IPS DF 6.9 (cell line): ENCODE measurements around the gene PITPNB.

Experiments used
- DNase-seq: peaks from one replicate; pipeline ENCODE4 v3.0.0-alpha.2; 2013; ENCODE audit warnings: low read depth, low spot score
- H3K27ac ChIP-seq: one replicate; pipeline ENCODE4 v1.5.1; 2013; ENCODE audit warnings: low read length, control low read depth
- H3K27me3 ChIP-seq: 2 replicates; pipeline ENCODE4 v1.6.1; 2013; ENCODE audit warnings: mild to moderate bottlenecking, low read length; ENCODE audit not compliant: control insufficient read depth, insufficient read depth
- H3K36me3 ChIP-seq: 2 replicates; pipeline ENCODE4 v1.6.1; 2013; ENCODE audit warnings: low read length; ENCODE audit not compliant: control insufficient read depth, insufficient read depth
- H3K4me1 ChIP-seq: 2 replicates; pipeline ENCODE4 v1.6.1; 2013; ENCODE audit warnings: low read length; ENCODE audit not compliant: control insufficient read depth, insufficient read depth
- H3K4me3 ChIP-seq: 2 replicates; pipeline ENCODE4 v1.5.1; 2013; ENCODE audit warnings: mild to moderate bottlenecking, low read length
- H3K9me3 ChIP-seq: 2 replicates; pipeline ENCODE4 v1.6.1; 2013; ENCODE audit warnings: low read length, inconsistent platforms; ENCODE audit not compliant: control insufficient read depth, insufficient read depth
- WGBS: extraction: QIAGEN DNeasy Blood & Tissue Kit; methylation state at CpG from one replicate; pipeline ENCODE4 v1.1.7; 2013; ENCODE audit warnings: mixed read lengths, missing lambda C conversion rate; ENCODE audit not compliant: insufficient read length, insufficient coverage; 5-methylcytosine and 5-hydroxymethylcytosine counted together

Gene PITPNB

GRCh38 chr22:27835446-27835845 is 83.6 kb downstream of the PITPNB start:
- H3K27ac ChIP-seq = no peak overlapping the region
- WGBS = no CpG with 5 or more reads among the region's 6 CpGs
- H3K4me1 ChIP-seq = 0 out of 2 replicates have a peak, but pooled peaks cover 4% of the 10 kb centered on the region
- no peak overlapping the region for H3K4me3 ChIP-seq
- no peak for DNase-seq
- H3K36me3 ChIP-seq = no peaks in the 10 kb centered on the region
- no peaks in the 10 kb centered on the region for H3K9me3 ChIP-seq
- no peaks in the 10 kb centered on the region for H3K27me3 ChIP-seq

DNA sequence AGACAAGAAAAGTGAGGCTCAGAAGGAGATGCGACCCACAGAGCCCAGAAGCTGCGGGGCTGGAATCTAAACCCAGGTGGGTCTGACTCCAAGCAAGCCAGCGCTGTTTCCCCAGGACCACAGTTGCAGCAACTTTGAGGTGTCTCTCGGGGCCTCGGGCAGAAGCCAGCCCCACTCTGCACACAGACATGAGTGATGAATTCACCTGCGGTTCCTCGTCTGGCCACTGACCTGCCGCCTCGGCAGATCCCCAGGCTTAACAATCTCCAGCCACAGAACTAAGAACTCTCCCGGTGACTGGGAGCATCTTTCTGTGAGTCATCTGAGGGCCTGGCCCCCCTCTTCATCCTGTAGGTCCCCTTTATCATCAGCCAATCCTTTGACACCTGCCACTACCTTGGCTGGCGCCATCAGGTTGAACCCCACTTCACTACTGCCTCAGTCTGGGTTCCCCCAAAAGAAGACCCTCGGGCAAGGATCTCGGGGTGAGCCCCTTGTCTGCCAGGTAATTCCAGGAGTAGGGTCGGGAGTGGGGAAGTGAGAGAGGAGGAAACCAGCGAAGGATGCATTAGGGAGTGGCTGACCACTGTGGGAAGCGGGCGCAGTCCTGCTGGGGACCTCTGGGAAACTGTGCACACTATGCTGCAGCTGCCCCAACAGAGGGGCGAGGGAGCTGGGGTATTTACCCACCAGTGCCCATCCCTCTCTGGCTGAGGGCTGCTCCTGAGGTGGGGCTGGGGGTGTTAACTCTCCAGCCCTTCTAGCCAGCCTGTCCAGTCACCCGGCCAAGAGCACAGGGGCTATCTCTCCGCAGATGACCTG is 84.5 kb downstream of the PITPNB start:
- H3K4me1 ChIP-seq = 0 out of 2 replicates have a peak, but pooled peaks cover 4% of the 10 kb centered on the region
- H3K36me3 ChIP-seq = no peaks in the 10 kb centered on the region
- WGBS = no CpG with 5 or more reads among the region's 20 CpGs
- no peak overlapping the region for H3K4me3 ChIP-seq
- DNase-seq = no peak
- no peak overlapping the region for H3K27ac ChIP-seq
- H3K9me3 ChIP-seq = no peaks in the 10 kb centered on the region
- no peaks in the 10 kb centered on the region for H3K27me3 ChIP-seq

DNA sequence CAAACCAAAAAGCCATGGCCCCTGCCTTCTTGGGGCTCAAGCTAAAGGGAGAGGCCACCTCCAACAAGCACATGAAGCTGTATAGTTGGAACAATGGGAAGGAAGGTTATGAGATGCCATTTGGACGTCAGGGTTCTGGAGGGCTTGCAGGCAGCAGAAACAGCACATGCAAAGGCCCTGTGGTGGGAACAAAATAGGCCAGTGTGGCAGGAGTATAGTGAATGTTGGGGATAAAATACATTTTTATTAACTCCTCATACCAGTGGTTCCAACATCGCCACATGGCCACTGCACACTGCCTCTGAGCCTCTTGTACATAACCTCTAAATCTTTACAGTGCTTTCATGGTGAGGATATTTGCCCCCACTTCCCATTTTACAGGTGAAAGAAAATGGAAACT is 85.3 kb downstream of the PITPNB start:
- no peaks in the 10 kb centered on the region for H3K27me3 ChIP-seq
- no peaks in the 10 kb centered on the region for H3K9me3 ChIP-seq
- WGBS = no CpG with 5 or more reads among the region's 2 CpGs
- H3K4me1 ChIP-seq = 0 out of 2 replicates have a peak, but pooled peaks cover 4% of the 10 kb centered on the region
- H3K4me3 ChIP-seq = no peak overlapping the region
- no peak overlapping the region for H3K27ac ChIP-seq
- no peaks in the 10 kb centered on the region for H3K36me3 ChIP-seq
- DNase-seq = no peak

- Histone ChIP-seq H3K4me1 (0 out of 2 replicates have a peak, but pooled peaks cover 4% of the 10 kb centered on the region), H3K9me3 (no peaks in the 10 kb centered on the region), H3K27me3 (no peaks in the 10 kb centered on the region), H3K27ac (no peak overlapping the region), H3K4me3 (no peak overlapping the region), H3K36me3 (no peaks in the 10 kb centered on the region)
- no CpG with 5 or more reads among the region's 7 CpGs for WGBS
- DNase-seq = no peak
Measured at GRCh38 chr22:27832606-27833005, 86.5 kb downstream of the PITPNB start.

- WGBS = no CpG with 5 or more reads among the region's 3 CpGs
- no peak for DNase-seq
- Histone ChIP-seq H3K27me3 (no peaks in the 10 kb centered on the region), H3K36me3 (no peaks in the 10 kb centered on the region), H3K9me3 (no peaks in the 10 kb centered on the region), H3K4me3 (no peak overlapping the region), H3K27ac (no peak overlapping the region), H3K4me1 (no peaks in the 10 kb centered on the region)
Measured at GRCh38 chr22:27829620-27830019, 89.4 kb downstream of the PITPNB start.

DNA sequence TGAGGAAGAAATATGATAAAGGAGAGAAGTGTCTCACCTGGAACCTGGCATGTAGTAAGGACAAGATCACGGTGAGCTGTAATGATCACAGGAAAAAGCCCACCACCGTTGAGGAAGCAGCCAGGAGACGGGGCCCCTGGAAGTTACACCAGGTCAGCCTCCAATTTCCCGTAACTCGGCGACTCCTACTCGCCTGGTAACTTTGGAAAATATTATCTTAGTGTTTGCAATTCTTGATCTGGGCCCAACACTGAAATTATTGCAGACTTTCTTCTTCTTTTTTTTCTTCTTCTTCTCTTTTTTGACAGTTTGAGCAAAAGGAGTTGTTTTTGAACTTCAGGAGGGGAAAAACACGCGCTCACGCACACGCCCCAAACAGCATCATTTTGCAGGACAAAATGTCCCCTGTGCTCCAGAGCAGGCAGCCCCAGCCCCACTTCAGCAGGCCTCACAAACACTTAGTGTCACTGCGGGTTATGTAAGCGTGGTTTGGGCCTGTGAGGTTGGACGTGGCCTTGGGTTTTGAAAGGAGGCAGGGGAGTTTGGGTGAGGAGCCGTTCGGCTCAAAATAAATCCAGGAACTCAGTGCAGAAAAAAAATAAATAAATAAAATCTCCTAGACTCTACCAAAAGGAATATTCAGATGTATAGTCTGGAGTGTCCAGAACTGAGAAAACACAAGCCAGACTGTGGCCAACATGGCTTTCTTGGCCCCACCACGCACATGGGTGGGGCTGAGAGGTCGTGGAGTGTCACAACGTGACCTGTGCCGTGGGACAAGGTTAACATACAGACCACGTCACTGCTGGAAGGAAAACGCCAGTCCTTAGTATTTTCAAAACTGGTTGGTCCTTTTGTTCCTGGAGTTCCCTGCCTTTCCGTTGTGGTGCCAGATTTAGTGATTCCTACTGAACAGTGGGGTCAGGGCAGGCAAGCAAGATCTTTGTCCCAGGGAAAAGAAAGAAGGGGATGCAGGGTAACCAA is 91.2 kb downstream of the PITPNB start:
- WGBS = no CpG with 5 or more reads among the region's 23 CpGs
- no peak for DNase-seq
- Histone ChIP-seq H3K27me3 (no peaks in the 10 kb centered on the region), H3K36me3 (no peaks in the 10 kb centered on the region), H3K27ac (no peak overlapping the region), H3K4me1 (no peaks in the 10 kb centered on the region), H3K4me3 (no peak overlapping the region), H3K9me3 (no peaks in the 10 kb centered on the region)

GRCh38 chr22:27825174-27825573 is 93.9 kb downstream of the PITPNB start:
- H3K27me3 ChIP-seq = no peaks in the 10 kb centered on the region
- H3K27ac ChIP-seq = no peak overlapping the region
- no CpG with 5 or more reads among the region's 6 CpGs for WGBS
- no peaks in the 10 kb centered on the region for H3K36me3 ChIP-seq
- H3K4me1 ChIP-seq = no peaks in the 10 kb centered on the region
- DNase-seq = no peak
- no peaks in the 10 kb centered on the region for H3K9me3 ChIP-seq
- H3K4me3 ChIP-seq = no peak overlapping the region

GRCh38 chr22:27823221-27823620 is 95.8 kb downstream of the PITPNB start:
- DNase-seq = no peak
- H3K27me3 ChIP-seq = no peaks in the 10 kb centered on the region
- no peak overlapping the region for H3K27ac ChIP-seq
- no peak overlapping the region for H3K4me3 ChIP-seq
- WGBS = no CpG with 5 or more reads among the region's 1 CpG
- H3K36me3 ChIP-seq = no peaks in the 10 kb centered on the region
- H3K4me1 ChIP-seq = no peaks in the 10 kb centered on the region
- H3K9me3 ChIP-seq = no peaks in the 10 kb centered on the region

- no peak overlapping the region for H3K27ac ChIP-seq
- H3K27me3 ChIP-seq = no peaks in the 10 kb centered on the region
- WGBS = no CpG with 5 or more reads among the region's 22 CpGs
- H3K4me1 ChIP-seq = no peaks in the 10 kb centered on the region
- no peak for DNase-seq
- H3K9me3 ChIP-seq = no peaks in the 10 kb centered on the region
- no peaks in the 10 kb centered on the region for H3K36me3 ChIP-seq
- no peak overlapping the region for H3K4me3 ChIP-seq
Measured at GRCh38 chr22:27820896-27821866, 97.9 kb downstream of the PITPNB start.
